ENCODE results near the gene CSRP1. TPM values are rescaled to one million over a fixed set of nuclear protein-coding genes. Genes with fewer than 3 reads are reported as not detected.

The CSRP1 gene
- total RNA-seq: 501 and 557 TPM in 2 replicates

DNA sequence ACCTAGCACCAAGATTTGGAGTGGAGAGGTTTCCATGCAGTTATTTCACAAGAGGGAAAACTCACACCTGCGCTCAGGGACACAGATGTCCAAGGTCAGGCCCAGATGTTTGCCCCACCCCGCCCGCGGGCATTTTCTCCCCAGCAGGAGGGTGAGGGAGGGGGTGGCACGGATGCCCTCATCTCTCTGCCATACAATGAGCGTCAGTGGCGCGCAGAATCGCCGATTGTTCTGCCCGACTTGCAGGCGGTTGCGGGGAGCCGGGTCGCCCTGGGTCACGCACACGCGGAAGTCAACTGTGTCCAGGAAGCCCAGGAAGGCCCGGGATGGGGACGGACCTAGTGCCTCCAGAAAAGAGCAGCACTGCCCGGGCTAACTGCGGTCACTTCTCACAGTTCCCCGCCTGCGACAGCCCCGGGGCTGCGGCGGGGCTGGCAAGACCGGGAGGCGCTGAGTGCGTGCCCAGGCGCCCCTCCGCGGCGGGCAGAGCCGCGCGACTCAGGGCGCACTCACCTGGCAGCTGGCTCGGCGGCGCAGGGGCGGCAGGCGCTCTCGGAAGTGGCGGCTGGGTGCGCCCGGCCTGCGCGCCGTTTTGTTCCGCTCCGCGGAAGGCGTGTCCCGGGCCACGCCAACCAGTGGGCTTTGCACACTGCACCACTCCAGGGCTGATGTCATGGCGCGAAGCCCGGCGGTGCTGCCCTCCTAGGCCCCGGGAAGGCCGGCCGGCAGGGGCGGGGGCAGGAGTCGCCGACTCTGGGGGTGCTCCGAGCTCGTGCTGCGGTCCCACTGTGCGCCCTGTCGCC lies at the start of gene CSRP1:
Gene CSRP1 (minus strand): TSS at position 567 of the 803 bp plus-strand sequence. CDS start 10,820 bp downstream, outside the sequence.

DNA sequence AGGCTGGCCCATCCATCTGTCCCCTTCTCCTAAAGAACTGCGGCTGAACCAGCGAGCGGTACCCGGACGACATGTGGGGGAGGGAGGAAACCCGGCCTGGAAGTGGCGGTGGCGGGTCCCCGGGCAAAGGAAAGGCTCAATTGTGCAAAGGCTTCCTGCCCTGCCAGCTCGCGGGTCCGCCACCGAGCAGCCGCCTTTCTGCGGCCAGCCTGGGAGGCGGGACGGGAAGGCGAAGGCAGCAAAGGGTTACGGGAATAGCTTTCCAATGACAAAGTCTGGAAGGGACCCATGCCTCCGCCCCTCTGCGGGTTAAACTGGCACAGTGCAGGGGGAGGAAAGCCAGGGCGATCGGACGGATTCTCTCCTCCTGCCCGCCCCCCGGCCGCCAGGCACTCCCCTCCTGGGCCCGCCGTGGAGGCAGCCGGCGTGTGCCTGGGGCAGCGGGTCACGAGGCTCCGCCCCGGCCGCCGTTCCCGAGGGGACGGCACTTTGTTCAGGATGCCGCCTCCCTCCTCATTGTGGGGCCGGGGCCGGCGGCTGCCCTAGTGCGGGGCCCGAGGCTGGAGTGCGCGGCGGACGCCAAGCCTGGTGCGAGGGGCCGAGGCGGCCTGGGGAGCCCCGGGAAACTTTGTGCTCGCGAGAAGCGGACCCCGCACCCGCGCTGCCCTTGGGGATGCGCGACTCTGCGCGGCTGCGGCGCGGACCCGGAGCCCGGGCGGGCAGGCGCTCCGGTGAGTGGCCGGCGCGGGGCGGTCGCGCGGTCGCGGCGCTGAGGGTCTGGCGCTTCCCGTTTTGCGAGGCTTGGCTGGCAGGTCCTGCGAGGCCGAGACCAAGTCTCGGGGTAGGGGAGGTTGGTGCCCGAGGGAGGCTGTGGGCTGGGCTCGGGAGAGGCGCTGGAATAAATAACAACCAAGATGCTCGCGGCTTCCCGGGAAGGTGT lies 32.0 kb upstream of the CSRP1 start, which contains the start of gene NAV1:
Gene NAV1 (plus strand): TSS at position 516 of the 940 bp plus-strand sequence. CDS start 83,758 bp downstream, outside the sequence.

DNA sequence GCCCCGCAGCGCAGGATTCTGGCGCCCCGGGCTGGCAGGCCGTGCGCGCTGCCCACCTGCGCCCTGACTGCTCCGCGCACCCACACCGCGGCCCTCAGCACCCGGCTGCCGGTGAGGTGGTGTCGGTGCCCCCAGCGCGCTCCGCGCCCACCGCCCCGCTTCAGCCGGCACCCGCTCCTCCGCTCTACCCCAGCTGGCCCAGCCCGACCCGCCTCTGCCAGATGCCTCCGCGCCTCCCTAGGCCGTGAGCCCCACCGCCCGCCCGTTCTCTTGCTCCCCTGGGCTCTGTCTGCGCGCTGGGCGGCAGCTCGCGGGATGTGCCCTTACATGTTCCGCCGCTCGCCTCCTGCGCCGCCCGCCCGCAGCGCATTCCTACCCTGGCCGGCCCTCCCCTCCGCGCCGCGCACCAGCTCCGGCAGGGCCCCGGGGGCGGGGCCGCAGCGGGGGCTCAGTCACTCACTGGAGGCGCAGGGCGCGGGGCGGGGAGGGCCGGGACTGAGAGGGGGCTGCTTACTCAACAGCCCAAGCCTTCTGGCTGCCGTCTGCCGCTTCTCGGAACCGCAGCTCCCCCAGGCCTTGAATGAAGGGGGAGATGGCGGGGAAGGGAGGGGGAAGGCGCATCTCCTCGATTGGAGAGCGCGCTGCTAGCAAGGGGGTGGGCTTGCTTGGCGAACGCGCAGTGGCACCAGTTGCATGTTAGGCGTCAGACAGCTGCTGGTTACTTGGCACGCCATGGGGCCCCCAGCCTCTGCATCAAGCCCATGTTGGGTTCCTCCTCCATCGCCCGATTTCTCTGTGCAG lies 37.9 kb downstream of the CSRP1 start, which contains the start of gene PHLDA3:
Gene PHLDA3 (minus strand): TSS at position 345 of the 801 bp plus-strand sequence. CDS start 402 bp downstream, outside the sequence.

Other genes starting within 250 kb of the CSRP1 start
- gene PKP1, start 223.6 kb downstream of the CSRP1 start, total RNA-seq: under 0.01 TPM in 1 of 2 replicates, not detected in the other
- gene TNNT2, start 129.4 kb downstream of the CSRP1 start, total RNA-seq: not detected in 2 replicates
- gene LAD1, start 107.8 kb downstream of the CSRP1 start, total RNA-seq: not detected in 2 replicates
- not detected in 2 replicates for gene TNNI1, start 85.4 kb downstream of the CSRP1 start, total RNA-seq
- gene PHLDA3, start 37.9 kb downstream of the CSRP1 start, total RNA-seq: 45.9 and 49.1 TPM in 2 replicates
- gene NAV1, start 32.0 kb upstream of the CSRP1 start, total RNA-seq: 25.6 and 27.1 TPM in 2 replicates